ENCODE results near the gene IGSF3. TPM values are rescaled to one million over a fixed set of nuclear protein-coding genes. Genes with fewer than 3 reads are reported as not detected.

Gene IGSF3
- total RNA-seq, 1 experiment from 2014 or later, result 32.4 TPM

- CTCF ChIA-PET, result interaction anchor here (1.0 kb wide), 1 partner anchor 30 kb away, joined by 3 read pairs; no protein-coding TSS in a partner anchor
- POLR2A ChIA-PET, result no interaction called here
- no peaks in the 10 kb centered on the region for H3K4me1 Mint-ChIP-seq
- H3K9me3 Mint-ChIP-seq, result no peaks in the 10 kb centered on the region
- DNase-seq (ENCODE audit: low spot score) (no peak), ATAC-seq (no peak)
- no peak overlapping the region for H3K27ac Mint-ChIP-seq
- H3K36me3 Mint-ChIP-seq, result peaks cover 8% of the 10 kb centered on the region
- H3K27me3 Mint-ChIP-seq (ENCODE audit: low read depth), result peaks cover 5% of the 10 kb centered on the region
- H3K4me3 Mint-ChIP-seq, result no peak overlapping the region
- TF ChIP-seq ZNF416 (CRISPR knock-in tag; IDR thresholded peaks at IDR 0.05), result no peak
- no peak for TF ChIP-seq IRF1 (CRISPR knock-in tag; IDR thresholded peaks at IDR 0.05)
- no peak for TF ChIP-seq ARID4B (CRISPR knock-in tag; IDR thresholded peaks at IDR 0.05; ENCODE audit: borderline replicate concordance)
- no peak for TF ChIP-seq MLX (CRISPR knock-in tag; IDR thresholded peaks at IDR 0.05)
- no peak for TF ChIP-seq JAZF1 (CRISPR knock-in tag; IDR thresholded peaks at IDR 0.05)
- no peak for TF ChIP-seq NR2C2 (CRISPR knock-in tag; IDR thresholded peaks at IDR 0.05)
- TF ChIP-seq ZNF532 (CRISPR knock-in tag; IDR thresholded peaks at IDR 0.05; ENCODE audit: borderline replicate concordance), result no peak
- TF ChIP-seq SMAD3 (CRISPR knock-in tag; IDR thresholded peaks at IDR 0.05; ENCODE audit: borderline replicate concordance), result no peak
- no peak for TF ChIP-seq ZNF396 (CRISPR knock-in tag; IDR thresholded peaks at IDR 0.05; ENCODE audit: borderline replicate concordance)
- TF ChIP-seq ZBTB21 (CRISPR knock-in tag; IDR thresholded peaks at IDR 0.05; ENCODE audit: borderline replicate concordance), result no peak
Measured at GRCh38 chr1:116544588-116545358, 122.8 kb downstream of the IGSF3 start.

- ChIA-PET CTCF (interaction anchor here (0.8 to 1.0 kb wide), 2 partner anchors 35 to 55 kb away, joined by 3 read pairs; no protein-coding TSS in a partner anchor), POLR2A (no interaction called here)
- no peak for DNase-seq (ENCODE audit: low spot score)
- Mint-ChIP-seq H3K27me3 (ENCODE audit: low read depth) (peaks cover 41% of the 10 kb centered on the region), H3K4me1 (peaks cover 3% of the 10 kb centered on the region), H3K9me3 (no peaks in the 10 kb centered on the region), H3K27ac (no peak overlapping the region), H3K4me3 (no peak overlapping the region), H3K36me3 (peaks cover 11% of the 10 kb centered on the region)
- no peak for ATAC-seq
- no peak for TF ChIP-seq PRDM15 (CRISPR knock-in tag; IDR thresholded peaks at IDR 0.05)
- no peak for TF ChIP-seq ATF1 (CRISPR knock-in tag; IDR thresholded peaks at IDR 0.05)
- no peak for TF ChIP-seq FOXP1 (CRISPR knock-in tag; IDR thresholded peaks at IDR 0.05; ENCODE audit: borderline replicate concordance)
- TF ChIP-seq ATF3 (CRISPR knock-in tag; conservative IDR thresholded peaks at IDR 0.05), result no peak
- no peak for TF ChIP-seq ZMAT4 (CRISPR knock-in tag; IDR thresholded peaks at IDR 0.05)
- no peak for TF ChIP-seq ZBTB21 (CRISPR knock-in tag; IDR thresholded peaks at IDR 0.05; ENCODE audit: borderline replicate concordance)
Measured at GRCh38 chr1:116540088-116540487, 127.4 kb downstream of the IGSF3 start.

All from WTC11 (cell line).